HG02943 (cell line): Measurements from ENCODE around the gene GJA9.
"Not testable (repeated sequence)": the region's sequence is repeated elsewhere in the genome, so short reads cannot be mapped to it uniquely, and the experiment has no call there.

Experiments used
- ATAC-seq: cut with Tn5 transposase; IDR thresholded peaks from one replicate; pipeline ENCODE4 v1.9.1; 2021; ENCODE audit warnings: mild to moderate bottlenecking, low read depth, moderate library complexity; ENCODE audit not compliant: unreplicated experiment

GJA9 gene

DNA sequence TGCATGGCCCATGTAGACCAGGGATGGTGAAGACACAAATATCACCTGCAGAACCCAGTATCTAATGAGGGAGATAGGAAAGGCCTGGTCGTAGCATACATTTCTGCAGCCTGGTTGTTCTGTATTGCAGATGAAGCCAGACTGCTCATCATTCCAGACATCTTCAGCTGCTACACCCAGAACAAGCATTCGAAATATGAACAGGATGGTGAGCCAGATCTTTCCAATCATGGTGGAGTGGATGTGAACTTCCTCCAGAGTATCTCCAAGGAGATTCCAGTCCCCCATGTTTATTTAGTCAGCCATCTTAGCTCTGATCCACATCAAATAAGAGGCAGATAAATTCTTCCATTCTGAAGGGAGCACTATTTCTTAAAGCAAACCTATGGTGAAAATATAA lies 5.6 kb downstream of the GJA9 start:
- no peak for ATAC-seq

DNA sequence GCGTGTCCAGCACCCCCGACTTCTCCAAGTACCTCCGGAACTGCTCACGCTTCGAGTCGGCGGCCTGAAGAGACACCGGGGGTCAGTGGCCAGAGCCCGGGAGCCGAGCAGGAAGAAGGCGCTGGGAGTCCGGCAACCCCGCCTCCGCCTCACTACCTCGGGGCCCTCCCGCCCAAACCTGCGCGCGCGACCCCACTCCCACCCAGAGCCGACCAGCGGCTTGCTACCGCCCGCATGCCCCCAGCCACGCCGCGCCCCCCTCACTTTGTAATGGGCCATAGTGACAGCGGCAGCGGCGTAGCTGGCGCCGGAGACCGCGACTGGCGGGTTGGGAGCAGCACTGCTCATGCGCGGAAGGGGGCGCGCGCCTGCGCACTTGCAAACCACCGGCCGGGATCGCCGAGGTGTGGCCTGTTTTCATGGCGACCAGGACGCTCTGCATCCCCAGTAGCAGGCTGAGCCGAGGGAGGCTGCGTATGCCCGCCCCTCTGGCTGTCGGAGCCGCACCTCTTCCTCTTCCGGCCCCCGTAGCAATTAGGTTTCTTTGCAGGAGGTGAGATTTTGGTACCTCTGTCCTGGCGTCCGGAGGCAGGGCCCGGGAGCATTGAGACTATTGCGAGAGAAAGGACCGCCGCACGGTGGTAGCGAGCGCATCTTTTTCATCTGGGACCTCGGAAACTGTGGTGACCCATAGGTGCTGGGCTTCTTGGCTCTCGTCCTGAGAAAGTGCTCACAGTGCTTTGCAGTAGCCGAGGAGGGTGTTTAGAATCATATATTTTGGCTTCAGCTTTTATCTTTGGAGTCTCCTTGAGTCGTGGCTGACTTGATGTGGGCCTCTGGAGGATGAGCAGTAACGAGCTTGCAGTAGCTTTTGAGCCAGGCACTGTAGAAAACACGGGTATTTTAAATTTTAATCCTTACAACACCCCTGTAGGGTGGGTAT lies 8.1 kb downstream of the GJA9 start, which contains the start of gene MYCBP:
Gene MYCBP, minus strand, starts transcription at position 322 of the 943 bp plus-strand sequence. Its CDS starts 43 bp downstream, at position 279.
- ATAC-seq = peak; percentile 96

DNA sequence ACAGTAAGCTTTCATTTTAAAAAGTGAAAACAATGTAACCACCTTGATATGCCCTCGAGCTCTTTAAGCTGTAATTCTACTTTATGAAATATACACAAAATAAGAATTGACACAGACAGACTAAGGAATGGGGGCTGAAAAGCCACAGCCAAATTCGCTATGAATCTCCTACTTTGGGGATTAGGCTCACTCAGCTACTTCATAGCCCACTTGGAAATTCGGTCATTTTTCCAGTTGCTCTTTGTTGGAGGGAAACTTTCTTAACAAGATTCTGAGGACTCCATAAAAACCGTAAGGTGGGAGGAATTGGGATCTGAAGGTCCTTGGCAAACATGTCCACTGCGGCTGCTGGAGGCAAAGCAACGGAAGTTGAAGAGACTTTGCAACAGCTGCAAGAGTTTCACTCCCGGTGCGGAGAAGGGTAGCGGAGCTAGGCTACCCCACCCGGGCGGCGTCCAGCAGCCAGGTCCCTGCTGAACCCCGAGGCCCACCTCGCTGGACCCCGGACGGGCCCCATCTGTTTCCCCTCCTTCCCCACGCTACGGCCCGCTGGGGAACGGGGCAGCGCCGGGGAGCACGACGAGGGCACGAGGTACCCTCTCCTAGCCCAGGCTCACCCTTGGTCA lies 8.9 kb downstream of the GJA9 start:
- peak; percentile 29 for ATAC-seq

GRCh38 chr1:38870996-38871395 lies 10.4 kb downstream of the GJA9 start:
- no peak for ATAC-seq

DNA sequence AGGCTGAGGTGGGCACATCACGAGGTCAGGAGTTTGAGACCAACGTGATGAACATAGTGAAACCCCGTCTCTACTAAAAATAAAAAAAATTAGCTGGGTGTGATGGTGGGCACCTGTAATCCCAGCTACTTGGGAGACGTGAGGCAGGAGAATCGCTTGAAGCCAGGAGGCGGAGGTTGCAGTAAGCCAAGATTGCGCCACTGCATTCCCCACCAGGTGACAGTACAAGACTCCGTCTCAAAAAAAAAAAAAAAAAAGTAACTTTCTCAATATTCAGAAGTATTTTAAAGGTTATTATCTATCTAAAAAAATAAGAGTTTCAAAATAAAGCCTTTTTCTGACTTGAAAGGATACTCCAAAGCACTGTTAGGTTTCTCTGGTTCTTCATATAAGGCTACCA lies 14.2 kb downstream of the GJA9 start:
- ATAC-seq = no peak

GRCh38 chr1:38865112-38865715 lies 16.2 kb downstream of the GJA9 start:
- no peak for ATAC-seq

DNA sequence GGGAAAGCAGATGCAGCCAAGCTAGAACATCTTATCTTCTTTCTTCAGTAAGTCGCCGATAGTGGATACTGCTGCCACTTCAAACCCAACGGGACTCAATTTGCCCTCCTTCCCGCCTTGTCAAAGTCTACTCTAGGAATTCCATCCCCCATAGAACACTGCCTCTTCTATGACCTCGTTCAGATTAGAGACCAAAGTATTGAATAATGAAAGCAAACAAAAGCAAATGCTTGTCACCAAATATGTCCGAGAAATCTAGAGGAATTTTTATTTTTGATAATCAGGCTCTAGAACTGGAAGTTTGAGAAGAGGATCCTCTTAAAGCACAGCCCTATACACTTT lies 21.0 kb downstream of the GJA9 start:
- no peak for ATAC-seq

DNA sequence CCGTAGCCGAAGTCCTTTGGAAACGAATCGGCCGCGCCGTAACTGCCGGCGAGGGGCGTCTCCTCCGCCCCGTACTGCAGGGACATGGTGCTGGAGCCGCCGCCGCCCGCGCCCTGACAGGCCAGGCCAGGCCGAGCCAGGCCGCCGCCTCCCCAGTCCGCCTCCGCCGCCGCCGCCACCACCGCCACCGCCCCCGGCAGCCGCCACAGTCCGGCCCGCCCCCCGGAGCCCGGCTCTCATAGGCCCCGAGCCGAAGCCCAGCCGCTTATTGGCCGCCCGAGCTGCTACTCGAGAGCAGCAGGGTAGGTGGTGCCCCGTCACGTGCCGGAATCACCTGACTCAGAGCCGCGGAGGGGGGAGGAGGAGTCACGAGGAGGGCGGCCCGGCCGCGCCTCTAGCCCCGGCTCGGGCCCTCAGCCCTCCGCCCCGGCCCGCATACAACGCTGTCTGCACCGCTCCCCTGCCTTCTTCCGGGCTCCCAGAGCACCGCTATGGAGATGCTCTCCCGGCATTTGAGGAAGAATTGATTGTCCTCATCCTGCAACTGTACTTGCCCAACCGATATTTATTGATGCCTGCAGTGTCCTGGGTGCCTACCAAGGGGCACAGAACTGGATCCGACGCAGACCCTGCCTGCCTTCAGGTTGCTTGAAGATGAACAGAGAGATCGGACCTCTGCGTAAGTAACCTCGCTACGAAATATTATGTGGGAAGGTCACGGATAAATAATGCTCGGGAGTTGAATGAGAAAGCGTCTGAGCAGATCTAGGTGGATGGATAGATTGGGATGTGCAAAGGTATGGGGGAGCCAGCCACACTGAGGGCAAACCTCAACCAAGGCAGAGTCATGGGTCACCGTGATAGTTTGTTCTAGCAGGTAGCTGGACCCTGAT lies 21.6 kb downstream of the GJA9 start, which contains the start of gene RRAGC:
Gene RRAGC, minus strand, starts transcription at position 212 of the 893 bp plus-strand sequence. Its CDS starts 126 bp downstream, at position 86.
- peak; percentile 91 for ATAC-seq

DNA sequence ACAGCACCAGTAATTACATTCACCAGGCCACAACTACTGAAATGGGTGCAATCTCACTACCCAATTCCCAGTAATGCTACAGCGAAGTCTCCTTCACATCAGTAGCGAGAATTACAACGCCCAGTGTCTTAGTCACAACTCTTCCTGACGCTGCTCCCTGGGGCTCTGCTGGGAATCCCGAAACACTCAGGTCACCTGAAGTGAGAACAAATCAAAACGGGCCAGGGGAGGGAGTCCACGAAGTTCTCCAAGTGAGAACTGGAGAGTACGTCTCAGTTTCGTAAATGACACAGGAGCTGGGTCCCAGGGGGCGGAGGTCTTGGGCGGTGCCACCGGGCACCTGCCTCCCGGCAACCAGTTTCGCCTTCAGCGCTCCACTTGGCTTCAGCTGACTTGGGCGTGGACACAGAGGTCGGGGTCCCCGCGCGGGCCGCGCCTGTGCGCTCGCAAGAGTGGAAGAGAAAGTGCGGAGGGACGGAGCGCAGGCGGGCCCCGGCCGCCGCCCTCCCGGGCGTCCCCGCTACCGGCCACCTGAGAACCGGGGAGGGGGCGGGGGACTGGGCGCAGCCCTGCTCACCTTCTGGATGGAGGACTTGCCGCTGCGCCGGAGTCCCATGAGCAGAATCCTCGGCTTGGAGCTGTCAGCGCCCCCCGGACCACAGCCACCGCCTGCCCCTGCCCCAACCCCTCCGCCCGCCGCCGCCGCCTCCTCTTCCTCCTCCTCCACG lies 22.4 kb downstream of the GJA9 start:
- ATAC-seq = peak; percentile 24

DNA sequence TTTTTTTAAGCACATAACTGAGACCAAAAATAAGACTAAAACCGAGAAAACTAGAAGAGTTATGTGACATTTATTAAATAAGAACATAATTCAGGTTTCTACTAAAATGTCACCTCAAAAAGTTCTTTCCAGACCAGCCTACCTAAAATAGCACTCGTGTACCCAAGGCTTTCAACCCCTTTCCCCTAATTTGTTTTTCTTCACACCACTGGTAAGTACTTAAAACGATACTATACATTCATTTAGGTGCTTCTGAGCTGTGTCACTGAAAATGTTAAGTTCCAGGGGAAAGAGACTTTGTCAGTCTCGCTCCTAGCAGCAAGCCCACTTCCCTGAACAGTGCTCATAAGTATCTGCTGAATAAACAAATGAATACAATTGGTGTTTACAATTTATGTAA lies 28.6 kb downstream of the GJA9 start:
- ATAC-seq = no peak

DNA sequence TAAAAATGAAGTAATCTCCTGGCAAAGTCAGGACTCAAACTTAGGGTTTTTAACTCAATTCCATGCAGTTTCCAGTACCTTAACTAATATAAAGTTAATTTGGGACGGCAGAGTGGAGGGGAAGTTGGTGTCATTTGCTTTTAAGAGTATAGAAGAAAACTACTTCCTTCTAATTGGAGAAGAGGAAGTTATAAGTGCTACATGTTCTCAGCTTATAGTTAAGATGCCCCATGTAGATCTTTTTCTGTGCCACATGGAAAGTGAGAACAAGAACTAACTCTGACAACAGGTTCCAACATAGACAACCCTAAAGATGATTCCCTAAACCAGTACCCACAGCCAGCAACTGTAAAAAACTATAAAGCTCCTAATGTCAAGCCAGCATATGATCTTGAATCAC lies 33.3 kb downstream of the GJA9 start:
- no peak for ATAC-seq

GRCh38 chr1:38846210-38846609 lies 35.2 kb downstream of the GJA9 start:
- no peak for ATAC-seq

GRCh38 chr1:38845088-38845487 lies 36.3 kb downstream of the GJA9 start:
- ATAC-seq = not testable (repeated sequence)

DNA sequence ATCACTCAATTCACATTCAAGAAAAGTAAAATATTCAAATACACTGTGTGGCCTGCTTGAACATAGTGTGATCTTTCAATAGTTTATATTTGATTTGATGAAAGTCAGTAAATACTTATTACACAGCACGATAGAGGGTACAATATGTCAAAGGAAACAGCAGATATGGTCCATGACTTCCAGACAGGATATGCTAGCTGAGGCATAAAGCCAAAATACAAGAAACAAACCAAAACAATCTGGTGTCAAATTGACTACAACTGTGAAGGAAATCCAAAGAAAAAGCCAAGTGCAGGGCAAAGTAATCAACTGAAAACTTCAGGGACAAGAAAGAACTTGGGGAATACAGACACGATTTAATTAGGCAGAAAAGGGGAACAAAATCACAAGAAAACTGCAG lies 41.1 kb downstream of the GJA9 start:
- no peak for ATAC-seq

DNA sequence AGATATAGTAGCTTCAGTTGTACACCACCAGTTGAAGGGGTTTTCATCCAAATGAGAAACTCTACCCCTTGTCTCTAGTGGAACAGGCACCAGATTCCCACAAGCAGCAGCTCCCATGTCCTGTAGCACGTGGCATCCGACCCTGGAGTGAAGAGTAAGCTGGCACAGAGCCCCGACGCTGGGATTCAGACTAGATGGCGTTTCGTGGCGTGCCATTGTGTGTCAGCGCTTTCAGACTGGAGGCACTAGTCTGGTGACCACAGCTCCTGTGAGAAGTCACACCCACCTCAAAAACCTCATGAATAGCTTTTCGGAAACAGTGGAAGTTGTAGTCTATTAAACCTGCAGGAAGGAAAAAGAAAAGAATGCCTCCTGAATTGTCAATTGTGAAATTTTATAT lies 42.0 kb downstream of the GJA9 start:
- ATAC-seq = no peak

GRCh38 chr1:38836316-38836715 lies 45.1 kb downstream of the GJA9 start:
- ATAC-seq = not testable (repeated sequence)

DNA sequence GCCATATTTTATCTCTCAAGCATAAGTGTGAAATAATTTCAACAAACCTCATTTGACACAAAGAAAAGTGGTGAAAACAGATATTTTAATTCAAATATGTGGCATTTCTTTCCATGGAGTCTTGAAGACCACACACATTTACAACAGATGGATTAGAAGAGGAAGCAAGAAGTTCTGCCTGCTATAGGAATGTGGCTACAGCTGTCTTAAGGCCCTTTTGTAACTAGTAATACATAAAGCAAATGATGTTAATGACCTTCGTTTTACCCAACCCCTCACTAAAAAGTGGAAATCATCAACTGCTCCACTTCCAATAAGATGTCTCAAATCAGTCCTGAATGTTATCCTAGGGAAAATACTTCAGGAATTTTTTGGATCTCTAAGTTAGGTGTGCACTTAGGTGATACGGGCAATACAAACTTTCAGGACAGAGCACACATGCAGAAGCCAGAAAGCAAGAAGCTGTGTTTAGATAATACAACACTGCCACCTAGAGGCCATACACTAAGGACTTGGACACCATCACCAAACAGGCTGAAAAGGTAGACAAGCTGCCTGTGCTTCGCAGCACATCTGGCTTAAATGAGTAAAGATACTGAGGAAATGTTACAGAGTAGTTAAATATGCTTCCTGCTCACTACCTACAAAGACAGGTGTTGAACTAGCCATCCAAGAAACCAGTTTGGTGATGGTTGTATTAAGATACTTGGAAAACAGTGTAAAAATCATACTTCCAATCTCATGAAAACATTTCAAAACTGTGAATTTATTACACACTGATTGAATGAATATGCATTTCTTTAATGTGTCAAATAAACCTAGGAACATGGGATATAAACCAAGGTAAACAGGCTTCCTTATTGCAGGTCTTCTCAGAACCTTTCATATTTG lies 46.2 kb downstream of the GJA9 start:
- no peak for ATAC-seq

- ATAC-seq = no peak
Observed at GRCh38 chr1:38834221-38834782, 47.1 kb downstream of the GJA9 start.
